CD14-positive monocyte (primary cell): ENCODE measurements around the gene SGMS1. TPM values are rescaled to one million over a fixed set of nuclear protein-coding genes. Genes with fewer than 3 reads are reported as not detected.

ENCODE experiments used
- DNase-seq, 3 donors: peaks; one replicate each; pipeline ENCODE4 v3.0.0-alpha.2; 2011 to 2022
- H2AFZ ChIP-seq: 2 replicates; pipeline ENCODE4 v1.6.0; 2012; ENCODE audit warnings: mild to moderate bottlenecking, low read depth, low read length, inconsistent platforms; ENCODE audit not compliant: insufficient read depth, poor library complexity, severe bottlenecking
- H3K27ac ChIP-seq, 2 donors: 1 replicate in 1 of 2; 2 replicates in 1 of 2; pipeline ENCODE4 v1.5.1; 2012 to 2013; ENCODE audit warnings: low read length in 2 of 2, control low read depth in 1 of 2, inconsistent platforms in 1 of 2, low read depth in 1 of 2, mild to moderate bottlenecking in 1 of 2
- H3K27me3 ChIP-seq, 2 donors: one replicate each; pipeline versions ENCODE4 v1.6.0 to v1.6.1; 2011 to 2013; ENCODE audit warnings: low read length in 2 of 2; ENCODE audit not compliant: control insufficient read depth in 2 of 2, insufficient read depth in 2 of 2
- H3K36me3 ChIP-seq, 2 donors: replicated peaks in 1 of 2; 1 replicate in 1 of 2; 2 replicates in 1 of 2; pipeline versions ENCODE4 v1.5.1 to v1.6.1; 2012 to 2013; ENCODE audit warnings: low read length in 2 of 2, control low read depth in 1 of 2, inconsistent platforms in 1 of 2, mild to moderate bottlenecking in 1 of 2; ENCODE audit not compliant: insufficient read depth in 2 of 2, control insufficient read depth in 1 of 2
- H3K4me1 ChIP-seq, 2 donors: 1 replicate in 1 of 2; 2 replicates in 1 of 2; pipeline versions ENCODE4 v1.5.1 to v1.6.1; 2012 to 2013; ENCODE audit warnings: low read length in 2 of 2, control low read depth in 1 of 2, inconsistent platforms in 1 of 2, mild to moderate bottlenecking in 1 of 2, moderate library complexity in 1 of 2; ENCODE audit not compliant: insufficient read depth in 2 of 2, control insufficient read depth in 1 of 2
- H3K4me2 ChIP-seq: replicated peaks from 2 replicates; pipeline ENCODE3; 2012; ENCODE audit warnings: low read length, moderate library complexity, mild to moderate bottlenecking; ENCODE audit not compliant: poor library complexity, severe bottlenecking; ENCODE audit errors: extremely low read depth
- H3K4me3 ChIP-seq, 3 experiments: fragments of 200-600 bp in 1 of 3; sonication (generic) in 1 of 3; replicated peaks in 1 of 3; 1 replicate in 2 of 3; 2 replicates in 1 of 3; pipeline ENCODE4 v1.5.1; 2011 to 2013; ENCODE audit warnings: low read length in 3 of 3, mild to moderate bottlenecking in 3 of 3, control low read depth in 2 of 3, low read depth in 2 of 3, inconsistent platforms in 1 of 3, moderate library complexity in 1 of 3
- H3K79me2 ChIP-seq: 2 replicates; pipeline ENCODE4 v1.6.0; 2012; ENCODE audit warnings: mild to moderate bottlenecking, control low read depth, inconsistent platforms, low read length, moderate library complexity; ENCODE audit not compliant: insufficient read depth
- H3K9ac ChIP-seq: 2 replicates; pipeline ENCODE4 v1.6.0; 2017; ENCODE audit warnings: low read length, mild to moderate bottlenecking; ENCODE audit not compliant: insufficient read depth, poor library complexity, severe bottlenecking
- H3K9me3 ChIP-seq, 2 donors: replicated peaks in 1 of 2; 1 replicate in 1 of 2; 2 replicates in 1 of 2; pipeline versions ENCODE4 v1.5.1 to v1.6.1; 2012 to 2013; ENCODE audit warnings: low read length in 2 of 2, control low read depth in 1 of 2; ENCODE audit not compliant: control insufficient read depth in 1 of 2, insufficient read depth in 1 of 2
- H4K20me1 ChIP-seq: 2 replicates; pipeline ENCODE4 v1.6.0; 2012; ENCODE audit warnings: mild to moderate bottlenecking, low read length, control low read depth, moderate library complexity; ENCODE audit not compliant: insufficient read depth
- H3K27ac Mint-ChIP-seq, 7 donors: one replicate each; pipeline ENCODE4 v1.8.0; 2020; ENCODE audit warnings: mild to moderate bottlenecking in 7 of 7, mixed read lengths in 7 of 7, moderate library complexity in 6 of 7, inconsistent platforms in 2 of 7
- H3K27me3 Mint-ChIP-seq, 3 donors: one replicate each; pipeline ENCODE4 v1.8.0; 2021 to 2022; ENCODE audit warnings: low read depth in 3 of 3, mild to moderate bottlenecking in 3 of 3, mixed read lengths in 3 of 3, moderate library complexity in 3 of 3, inconsistent platforms in 1 of 3
- H3K36me3 Mint-ChIP-seq, 2 donors: one replicate each; pipeline ENCODE4 v1.8.0; 2020; ENCODE audit warnings: mixed read lengths in 2 of 2, inconsistent platforms in 1 of 2, mild to moderate bottlenecking in 1 of 2
- H3K4me1 Mint-ChIP-seq: one replicate; pipeline ENCODE4 v1.8.0; 2020; ENCODE audit warnings: mild to moderate bottlenecking, mixed read lengths
- H3K4me3 Mint-ChIP-seq, 2 donors: one replicate each; pipeline ENCODE4 v1.8.0; 2020; ENCODE audit warnings: mild to moderate bottlenecking in 2 of 2, mixed read lengths in 2 of 2, moderate library complexity in 1 of 2
- H3K9me3 Mint-ChIP-seq, 7 donors: one replicate each; pipeline ENCODE4 v1.8.0; 2020 to 2022; ENCODE audit warnings: mixed read lengths in 7 of 7, mild to moderate bottlenecking in 6 of 7, moderate library complexity in 6 of 7, inconsistent platforms in 2 of 7
- CTCF ChIP-seq: fragments of 200-600 bp; IDR thresholded peaks from one replicate; pipeline ENCODE4 v1.8.0; 2022; ENCODE audit warnings: antibody characterized with exemption, mild to moderate bottlenecking
- WGBS: methylation state at CpG from one replicate; pipeline ENCODE4 v1.1.5; 2013; ENCODE audit warnings: missing lambda C conversion rate; ENCODE audit not compliant: insufficient coverage; 5-methylcytosine and 5-hydroxymethylcytosine counted together
- intact Hi-C, 2 donors: fragments of 100-400 bp; cut with micrococcal nuclease; formaldehyde crosslinking; loops; one replicate each; pipeline versions ENCODE4 v1.15.0 to v1.15.1; 2023
- polyA plus RNA-seq, 3 donors: library from polyadenylated mRNA; depleted of rRNA in 1 of 3; unstranded in 2 of 3; stranded (reverse) in 1 of 3; fragments of 300-500 nt in 2 of 3; fragments of >200 nt in 1 of 3; fragmentation: Illumina TruSeq in 2 of 3; gene quantifications; 1 replicate in 2 of 3; 2 replicates in 1 of 3; pipeline ENCODE4 v1.2.3, GENCODE V29; 2012 to 2021

The SGMS1 gene
- polyA plus RNA-seq, 3 donors, result 19.5 to 20.6 (median 20.4) TPM

GRCh38 chr10:50604049-50604640 lies 19.6 kb downstream of the SGMS1 start:
- H3K27ac Mint-ChIP-seq, result peak overlapping the region; percentile 17 to 88 (median 64)
- Histone ChIP-seq H3K4me3 (peak overlapping the region in 1 of 3 experiments; percentile 9), H3K27ac (peak overlapping the region in 1 of 2 donors; percentile 9), H3K79me2 (peaks cover 18% of the 10 kb centered on the region), H4K20me1 (peaks cover 89% of the 10 kb centered on the region), H3K9ac (no peak overlapping the region), H3K4me1 (peaks cover 32 to 34% of the 10 kb centered on the region in 2 donors), H3K36me3 (no peaks in the 10 kb centered on the region), H3K27me3 (no peaks in the 10 kb centered on the region), H3K9me3 (no peaks in the 10 kb centered on the region), H2AFZ (no peak overlapping the region), H3K4me2 (peak overlapping the region; percentile 37)
- peak in 2 of 3 donors; percentile 10 to 21 for DNase-seq
- no peaks in the 10 kb centered on the region for H3K27me3 Mint-ChIP-seq
- peaks cover 60% of the 10 kb centered on the region for H3K4me1 Mint-ChIP-seq
- intact Hi-C loops, result no loop called here
- no peak for TF ChIP-seq CTCF
- H3K36me3 Mint-ChIP-seq, result peaks cover 0 to 2% of the 10 kb centered on the region in 2 donors
- WGBS, result 0% methylated on average over 2 of the region's 8 CpGs
- peak overlapping the region; percentile 67 to 70 for H3K4me3 Mint-ChIP-seq
- H3K9me3 Mint-ChIP-seq, result no peaks in the 10 kb centered on the region

GRCh38 chr10:50603151-50603850 lies 20.5 kb downstream of the SGMS1 start:
- no peaks in the 10 kb centered on the region for H3K27me3 ChIP-seq
- H3K4me1 Mint-ChIP-seq, result peaks cover 59% of the 10 kb centered on the region
- peaks cover 32 to 34% of the 10 kb centered on the region in 2 donors for H3K4me1 ChIP-seq
- H3K9me3 ChIP-seq, result no peaks in the 10 kb centered on the region
- TF ChIP-seq CTCF, result no peak
- H3K36me3 ChIP-seq, result no peaks in the 10 kb centered on the region
- DNase-seq, result no peak
- H3K4me3 Mint-ChIP-seq, result no peak overlapping the region
- H3K9me3 Mint-ChIP-seq, result no peaks in the 10 kb centered on the region
- no peak overlapping the region for H3K9ac ChIP-seq
- H3K79me2 ChIP-seq, result peaks cover 10% of the 10 kb centered on the region
- peaks cover 80% of the 10 kb centered on the region for H4K20me1 ChIP-seq
- H3K4me3 ChIP-seq, result no peak overlapping the region
- H3K27ac Mint-ChIP-seq, result peak overlapping the region in 2 of 7 donors; percentile 13 to 14
- no peak overlapping the region for H3K27ac ChIP-seq
- WGBS, result 73% methylated on average over 4 of the region's 6 CpGs
- peaks cover 1 to 6% of the 10 kb centered on the region in 2 donors for H3K36me3 Mint-ChIP-seq
- no peak overlapping the region for H3K4me2 ChIP-seq
- intact Hi-C loops, result no loop called here
- H2AFZ ChIP-seq, result no peak overlapping the region
- H3K27me3 Mint-ChIP-seq, result no peaks in the 10 kb centered on the region
